Fibroblast of skin of right biceps (primary cell): ENCODE measurements around the gene TMEM74B.
"Not testable (repeated sequence)": the region's sequence is repeated elsewhere in the genome, so short reads cannot be mapped to it uniquely, and the experiment has no call there.

Source experiments
- DNase-seq: peaks from one replicate; pipeline ENCODE4 v3.0.0-alpha.2; 2013

TMEM74B gene

GRCh38 chr20:1184638-1185315, at the start of gene TMEM74B:
Gene TMEM74B (minus strand): TSS chr20:1184981. CDS start chr20:1183801, 1,180 bp downstream.
- DNase-seq, result no peak

DNA sequence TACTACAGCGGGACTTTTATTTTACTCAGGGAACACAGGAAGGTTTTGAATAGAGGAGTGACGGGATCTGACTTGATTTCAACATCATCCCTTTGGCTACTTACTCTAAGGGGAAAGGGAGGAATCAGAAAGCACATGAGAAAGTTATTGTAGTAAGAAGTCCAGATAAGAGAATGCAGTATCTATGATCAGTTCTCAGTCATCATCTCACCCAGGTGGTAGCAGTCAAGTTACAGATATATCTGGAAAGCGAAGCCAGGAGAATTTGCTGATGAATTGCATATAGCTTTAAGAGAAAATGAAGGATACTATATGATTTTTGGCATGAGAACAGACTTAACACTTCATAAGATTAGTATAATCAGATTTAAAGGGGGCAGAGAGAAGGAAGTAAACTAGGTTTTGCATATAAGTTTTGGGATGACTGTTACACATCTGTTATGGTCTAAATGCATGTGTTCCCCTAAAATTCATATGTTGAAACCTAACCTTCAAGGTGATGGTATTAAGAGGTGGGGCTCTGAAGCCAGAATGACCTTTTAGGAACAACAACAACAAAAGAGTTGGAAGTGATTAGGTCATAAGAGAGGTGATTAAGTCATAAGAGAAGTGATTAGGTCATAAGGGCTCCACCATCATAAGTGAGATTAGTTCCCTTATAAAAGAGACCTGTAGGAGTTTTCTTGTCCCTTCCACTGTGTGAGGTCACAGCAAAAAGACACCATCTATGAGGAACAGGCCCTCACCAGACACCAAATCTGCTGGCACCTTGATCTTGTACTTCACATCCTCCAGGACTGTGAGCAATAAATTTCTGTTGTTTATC, 47.7 kb upstream of the TMEM74B start:
- no peak for DNase-seq

GRCh38 chr20:1229541-1229940, 44.8 kb upstream of the TMEM74B start:
- DNase-seq, result no peak

DNA sequence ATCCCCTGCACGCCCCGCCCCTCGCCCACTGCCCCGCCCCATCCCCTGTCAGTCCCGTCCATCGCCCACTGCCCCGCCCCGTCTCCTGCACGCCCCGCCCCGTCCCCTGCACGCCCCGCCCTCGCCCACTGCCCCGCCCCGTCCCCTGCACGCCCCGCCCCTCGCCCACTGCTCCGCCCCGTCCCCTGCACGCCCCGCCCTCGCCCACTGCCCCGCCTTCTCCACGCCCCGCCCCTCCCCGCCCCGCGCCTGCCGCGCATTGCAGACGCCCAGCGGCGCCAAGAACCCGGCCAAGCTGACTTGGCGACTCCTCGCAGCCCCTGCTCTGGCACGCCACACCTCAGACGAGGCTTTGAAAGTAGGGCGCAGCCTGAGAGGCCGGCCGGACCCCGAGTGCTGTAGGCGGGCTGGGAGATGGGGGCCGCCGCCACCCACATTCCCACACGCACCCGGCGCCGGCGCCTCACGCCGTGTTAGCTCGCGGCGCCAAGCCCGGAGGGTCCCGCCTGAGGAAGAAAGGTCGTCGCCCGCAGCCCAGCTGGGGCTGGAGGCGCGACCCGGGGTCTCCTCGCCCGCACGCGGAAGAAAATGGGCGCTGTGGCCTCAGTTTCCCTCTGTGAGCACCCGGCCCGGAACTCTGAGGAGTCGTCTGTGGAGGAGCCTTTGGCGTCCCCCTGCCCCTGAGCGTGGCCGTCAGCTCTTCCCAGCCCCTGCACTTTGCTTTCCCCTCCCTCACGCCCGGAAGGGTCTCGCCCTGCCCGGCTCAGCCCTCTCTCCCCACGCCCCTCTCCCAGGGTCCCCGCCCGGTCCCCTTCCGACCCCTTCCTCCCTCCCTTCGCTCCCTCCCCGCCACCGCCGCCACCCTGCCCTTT, 41.2 kb upstream of the TMEM74B start, which contains the start of gene RAD21L1:
Gene RAD21L1 (plus strand): TSS at position 262 of the 872 bp plus-strand sequence. CDS start 2,410 bp downstream, outside the sequence.
- peak; percentile 71 for DNase-seq

GRCh38 chr20:1225263-1225782, 40.5 kb upstream of the TMEM74B start:
- no peak for DNase-seq

DNA sequence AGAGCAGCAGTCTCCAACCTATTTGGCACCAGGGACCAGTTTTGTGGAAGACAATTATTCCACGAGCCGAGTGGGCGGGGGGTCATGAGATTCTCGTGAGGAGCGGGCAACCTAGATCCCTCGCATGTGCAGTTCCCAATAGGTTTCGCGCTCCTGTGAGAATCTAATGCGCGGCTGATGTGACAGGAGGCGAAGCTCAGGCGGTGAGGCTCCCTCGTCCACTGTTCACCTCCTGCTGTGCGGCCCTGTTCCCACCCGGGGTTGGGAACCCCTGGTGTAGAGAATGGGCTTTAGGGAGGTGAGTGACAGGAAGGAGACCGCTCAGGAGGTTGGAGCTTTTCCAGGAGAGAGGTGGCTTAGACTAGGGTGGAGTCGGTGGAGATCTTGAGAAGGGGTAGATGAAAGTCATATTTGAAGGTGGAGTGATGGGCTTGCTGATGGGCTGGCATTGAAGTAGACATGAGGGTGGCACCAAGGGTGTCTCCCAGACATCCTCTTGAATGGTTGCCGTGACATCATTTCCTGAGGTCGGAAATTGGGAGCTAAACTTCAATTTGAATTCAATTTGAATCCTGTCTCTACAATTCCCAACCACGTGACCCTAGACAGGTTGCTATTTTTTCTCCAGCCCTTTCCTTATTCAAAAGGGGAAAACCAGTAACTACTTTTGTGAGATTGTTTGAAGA, 39.6 kb upstream of the TMEM74B start:
- no peak for DNase-seq

GRCh38 chr20:1222750-1223149, 38.0 kb upstream of the TMEM74B start:
- DNase-seq, result not testable (repeated sequence)

DNA sequence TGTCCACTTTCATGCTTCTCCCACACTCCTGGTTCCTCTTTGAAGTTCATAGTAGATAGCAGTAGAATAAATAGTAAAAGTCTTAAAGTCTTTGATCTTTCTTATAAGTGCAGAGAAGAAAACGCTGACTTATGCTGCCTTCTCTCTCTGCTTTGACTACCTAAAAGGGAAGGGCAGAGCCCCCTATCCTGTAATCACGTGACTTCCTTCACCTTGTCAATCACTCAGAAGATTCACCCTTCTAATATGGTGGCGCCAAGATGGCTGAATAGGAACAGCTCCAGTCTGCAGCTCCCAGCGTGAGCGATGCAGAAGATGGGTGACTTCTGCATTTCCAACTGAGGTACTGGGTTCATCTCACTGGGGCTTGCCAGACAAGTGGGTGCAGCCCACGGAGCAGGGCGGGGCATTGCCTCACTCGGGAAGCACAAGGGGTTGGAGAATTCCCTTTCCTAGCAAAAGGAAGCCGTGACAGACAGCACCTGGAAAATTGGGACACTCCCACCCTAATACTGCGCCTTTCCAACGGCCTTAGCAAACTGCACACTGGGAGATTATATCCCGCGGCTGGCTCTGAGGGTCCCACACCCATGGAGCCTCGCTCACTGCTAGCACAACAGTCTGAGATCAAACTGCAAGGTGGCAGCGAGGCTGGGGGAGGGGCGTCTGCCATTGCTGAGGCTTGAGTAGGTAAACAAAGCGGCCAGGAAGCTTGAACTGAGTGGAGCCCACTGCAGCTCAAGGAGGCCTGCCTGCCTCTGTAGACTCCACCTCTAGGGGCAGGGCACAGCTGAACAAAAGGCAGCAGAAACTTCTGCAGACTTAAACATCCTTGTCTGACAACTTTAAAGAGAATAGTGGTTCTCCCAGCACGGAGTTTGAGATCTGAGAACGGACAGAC, 32.0 kb upstream of the TMEM74B start:
- DNase-seq, result not testable (repeated sequence)

- DNase-seq, result no peak
Measured at GRCh38 chr20:1215386-1216170, 30.8 kb upstream of the TMEM74B start.

DNA sequence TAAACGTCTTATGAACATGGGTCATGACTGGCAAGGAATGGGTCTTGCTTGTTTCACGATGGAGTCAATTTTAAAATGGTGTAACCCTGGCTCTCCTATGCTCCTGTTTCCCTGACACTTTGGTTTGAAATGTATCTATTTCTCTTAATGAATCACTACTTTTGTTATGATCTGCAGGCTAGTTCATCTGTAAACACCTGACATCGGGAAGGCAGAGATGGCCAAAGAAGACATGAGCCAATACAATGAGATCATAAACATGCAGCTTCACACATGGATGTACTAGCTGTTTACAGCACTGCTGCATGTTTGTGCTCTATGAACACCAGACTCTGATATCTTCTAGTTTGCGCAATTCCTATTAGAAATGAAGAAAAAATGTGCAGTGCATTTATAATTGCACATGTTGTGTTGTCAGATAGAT, 30.1 kb upstream of the TMEM74B start:
- no peak for DNase-seq

- peak; percentile 63 for DNase-seq
Measured at GRCh38 chr20:1212607-1213396, 28.0 kb upstream of the TMEM74B start.

GRCh38 chr20:1212023-1212422, 27.2 kb upstream of the TMEM74B start:
- no peak for DNase-seq

- DNase-seq, result no peak
Measured at GRCh38 chr20:1210501-1210900, 25.7 kb upstream of the TMEM74B start.

GRCh38 chr20:1209447-1210387, 24.9 kb upstream of the TMEM74B start:
- no peak for DNase-seq

DNA sequence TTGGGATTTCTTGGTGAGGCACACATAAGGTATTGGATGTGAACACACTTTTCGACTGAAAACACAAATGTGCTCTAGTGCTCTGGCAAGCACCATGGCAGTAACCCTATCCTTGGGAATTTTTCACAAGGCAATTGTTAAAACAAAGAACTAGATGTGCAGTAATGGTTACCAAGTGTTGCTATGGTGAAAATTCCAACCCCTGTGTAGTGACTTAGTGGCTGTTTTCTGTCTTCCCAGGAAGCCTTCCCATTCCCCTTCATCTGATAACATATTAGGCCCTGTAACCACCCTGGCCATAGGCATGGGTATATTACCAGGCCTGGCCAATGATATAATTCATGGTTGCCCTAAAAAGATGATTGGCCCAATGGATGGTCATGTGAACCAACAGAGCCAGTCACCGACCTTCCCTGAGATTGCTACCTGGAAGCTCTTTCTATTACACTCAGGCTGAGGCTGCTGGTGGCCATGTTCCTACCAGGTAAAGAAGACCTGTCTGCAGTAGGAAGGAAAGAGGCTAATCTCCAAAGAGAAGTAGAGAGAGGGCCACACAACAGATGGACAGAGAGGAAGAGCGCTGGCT, 22.6 kb upstream of the TMEM74B start:
- no peak for DNase-seq

GRCh38 chr20:1206366-1207148, 21.8 kb upstream of the TMEM74B start:
- no peak for DNase-seq

GRCh38 chr20:1205802-1206201, 21.0 kb upstream of the TMEM74B start:
- no peak for DNase-seq
